Mucosa of stomach (tissue), 1 donor: ENCODE results near the gene LYPD1.

Experiments used
- H3K27me3 ChIP-seq: one replicate; pipeline ENCODE4 v1.7.0; 2013; ENCODE audit warnings: mild to moderate bottlenecking, low read length; ENCODE audit not compliant: control insufficient read depth, insufficient read depth
- H3K36me3 ChIP-seq: one replicate; pipeline ENCODE4 v1.7.0; 2013; ENCODE audit warnings: low read length; ENCODE audit not compliant: control insufficient read depth, insufficient read depth
- H3K4me1 ChIP-seq: one replicate; pipeline ENCODE4 v1.7.0; 2013; ENCODE audit warnings: mild to moderate bottlenecking, low read length; ENCODE audit not compliant: control insufficient read depth, insufficient read depth
- H3K4me3 ChIP-seq: one replicate; pipeline ENCODE4 v1.7.0; 2013; ENCODE audit warnings: low read length
- H3K9ac ChIP-seq: one replicate; pipeline ENCODE4 v1.7.0; 2013; ENCODE audit warnings: mild to moderate bottlenecking, low read length, moderate library complexity
- H3K9me3 ChIP-seq: one replicate; pipeline ENCODE4 v1.7.0; 2013; ENCODE audit warnings: mild to moderate bottlenecking, low read length, moderate library complexity; ENCODE audit not compliant: control insufficient read depth
- donor health status: Pancreatic carcinoma.

The LYPD1 gene

GRCh38 chr2:132597831-132598230 is 72.2 kb downstream of the LYPD1 start:
- Histone ChIP-seq H3K9me3 (no peaks in the 10 kb centered on the region), H3K4me3 (no peak overlapping the region), H3K36me3 (no peaks in the 10 kb centered on the region)

GRCh38 chr2:132597166-132597565 is 72.8 kb downstream of the LYPD1 start:
- no peaks in the 10 kb centered on the region for H3K36me3 ChIP-seq
- H3K27me3 ChIP-seq: no peaks in the 10 kb centered on the region
- H3K4me1 ChIP-seq: no peaks in the 10 kb centered on the region
- H3K4me3 ChIP-seq: no peak overlapping the region
- no peaks in the 10 kb centered on the region for H3K9me3 ChIP-seq
- H3K9ac ChIP-seq: no peak overlapping the region

More at GRCh38 chr2:132597831-132598230, 72.2 kb downstream of the LYPD1 start:
- no peak overlapping the region for H3K9ac ChIP-seq
- no peaks in the 10 kb centered on the region for H3K4me1 ChIP-seq
- no peaks in the 10 kb centered on the region for H3K27me3 ChIP-seq

- H3K9me3 ChIP-seq: no peaks in the 10 kb centered on the region
- H3K27me3 ChIP-seq: no peaks in the 10 kb centered on the region
- H3K4me3 ChIP-seq: no peak overlapping the region
- H3K9ac ChIP-seq: no peak overlapping the region
- no peaks in the 10 kb centered on the region for H3K36me3 ChIP-seq
- no peaks in the 10 kb centered on the region for H3K4me1 ChIP-seq
Measured at GRCh38 chr2:132595693-132596092, 74.3 kb downstream of the LYPD1 start.

- no peak overlapping the region for H3K9ac ChIP-seq
- H3K27me3 ChIP-seq: no peaks in the 10 kb centered on the region
- H3K36me3 ChIP-seq: no peaks in the 10 kb centered on the region
- no peaks in the 10 kb centered on the region for H3K9me3 ChIP-seq
- no peaks in the 10 kb centered on the region for H3K4me1 ChIP-seq
- H3K4me3 ChIP-seq: no peak overlapping the region
Measured at GRCh38 chr2:132595186-132595585, 74.8 kb downstream of the LYPD1 start.
